PFSK-1 (cell line): ENCODE measurements around the gene ANGPT4.

Source experiments
- FOXP2 ChIP-seq: optimal IDR thresholded peaks from 2 replicates; pipeline ENCODE3; 2011; ENCODE audit warnings: borderline replicate concordance, control low read depth, inconsistent platforms; ENCODE audit not compliant: insufficient read depth; ENCODE audit errors: extremely low read length, extremely low read depth
- POLR2AphosphoS5 ChIP-seq: IDR thresholded peaks from 2 replicates; pipeline ENCODE4 v1.6.1; 2012; ENCODE audit warnings: low read depth, mild to moderate bottlenecking, control low read depth, low read length, moderate library complexity
- SIN3A ChIP-seq: IDR thresholded peaks from 2 replicates; pipeline ENCODE4 v1.6.1; 2012; ENCODE audit warnings: mild to moderate bottlenecking, low read length, moderate library complexity, borderline replicate concordance; ENCODE audit not compliant: insufficient read depth
- TAF1 ChIP-seq: IDR thresholded peaks from 2 replicates; pipeline ENCODE4 v1.6.1; 2012; ENCODE audit warnings: low read length, control low read depth, borderline replicate concordance; ENCODE audit not compliant: insufficient read depth
- TF ChIP-seq, protein P1 (sequence below), 2 experiments: IDR thresholded peaks; 2 replicates each; pipeline versions ENCODE4 v1.6.1 to v1.8.0; 2011 to 2012; ENCODE audit warnings: low read depth in 2 of 2, low read length in 2 of 2, control low read depth in 1 of 2, inconsistent platforms in 1 of 2, mild to moderate bottlenecking in 1 of 2, moderate library complexity in 1 of 2; ENCODE audit not compliant: insufficient read depth in 1 of 2

Gene ANGPT4

GRCh38 chr20:873875-874607, 42.1 kb downstream of the ANGPT4 start:
- TF ChIP-seq, protein P1, sequence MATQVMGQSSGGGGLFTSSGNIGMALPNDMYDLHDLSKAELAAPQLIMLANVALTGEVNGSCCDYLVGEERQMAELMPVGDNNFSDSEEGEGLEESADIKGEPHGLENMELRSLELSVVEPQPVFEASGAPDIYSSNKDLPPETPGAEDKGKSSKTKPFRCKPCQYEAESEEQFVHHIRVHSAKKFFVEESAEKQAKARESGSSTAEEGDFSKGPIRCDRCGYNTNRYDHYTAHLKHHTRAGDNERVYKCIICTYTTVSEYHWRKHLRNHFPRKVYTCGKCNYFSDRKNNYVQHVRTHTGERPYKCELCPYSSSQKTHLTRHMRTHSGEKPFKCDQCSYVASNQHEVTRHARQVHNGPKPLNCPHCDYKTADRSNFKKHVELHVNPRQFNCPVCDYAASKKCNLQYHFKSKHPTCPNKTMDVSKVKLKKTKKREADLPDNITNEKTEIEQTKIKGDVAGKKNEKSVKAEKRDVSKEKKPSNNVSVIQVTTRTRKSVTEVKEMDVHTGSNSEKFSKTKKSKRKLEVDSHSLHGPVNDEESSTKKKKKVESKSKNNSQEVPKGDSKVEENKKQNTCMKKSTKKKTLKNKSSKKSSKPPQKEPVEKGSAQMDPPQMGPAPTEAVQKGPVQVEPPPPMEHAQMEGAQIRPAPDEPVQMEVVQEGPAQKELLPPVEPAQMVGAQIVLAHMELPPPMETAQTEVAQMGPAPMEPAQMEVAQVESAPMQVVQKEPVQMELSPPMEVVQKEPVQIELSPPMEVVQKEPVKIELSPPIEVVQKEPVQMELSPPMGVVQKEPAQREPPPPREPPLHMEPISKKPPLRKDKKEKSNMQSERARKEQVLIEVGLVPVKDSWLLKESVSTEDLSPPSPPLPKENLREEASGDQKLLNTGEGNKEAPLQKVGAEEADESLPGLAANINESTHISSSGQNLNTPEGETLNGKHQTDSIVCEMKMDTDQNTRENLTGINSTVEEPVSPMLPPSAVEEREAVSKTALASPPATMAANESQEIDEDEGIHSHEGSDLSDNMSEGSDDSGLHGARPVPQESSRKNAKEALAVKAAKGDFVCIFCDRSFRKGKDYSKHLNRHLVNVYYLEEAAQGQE (IDR thresholded peaks at IDR 0.05; ENCODE audit: insufficient read depth in 1 of 2, low read depth in 2 of 2, low read length in 2 of 2), result no peak
- TF ChIP-seq SIN3A (no peak), FOXP2 (no peak), POLR2AphosphoS5 (no peak), TAF1 (no peak)

- TF ChIP-seq TAF1 (no peak), POLR2AphosphoS5 (no peak), SIN3A (no peak), FOXP2 (no peak)
- TF ChIP-seq, protein P1 (IDR thresholded peaks at IDR 0.05; ENCODE audit: insufficient read depth in 1 of 2, low read depth in 2 of 2, low read length in 2 of 2), result no peak
Measured at GRCh38 chr20:872855-873520, 43.1 kb downstream of the ANGPT4 start.

- TF ChIP-seq SIN3A, result no peak
- TF ChIP-seq FOXP2, result no peak
- TF ChIP-seq, protein P1 (IDR thresholded peaks at IDR 0.05; ENCODE audit: insufficient read depth in 1 of 2, low read depth in 2 of 2, low read length in 2 of 2), result no peak
- TF ChIP-seq POLR2AphosphoS5, result no peak
- TF ChIP-seq TAF1, result no peak
Measured at GRCh38 chr20:871948-872347, 44.2 kb downstream of the ANGPT4 start.

GRCh38 chr20:871436-871835, 44.7 kb downstream of the ANGPT4 start:
- TF ChIP-seq SIN3A (no peak), FOXP2 (no peak), POLR2AphosphoS5 (no peak), TAF1 (no peak)
- TF ChIP-seq, protein P1 (IDR thresholded peaks at IDR 0.05; ENCODE audit: insufficient read depth in 1 of 2, low read depth in 2 of 2, low read length in 2 of 2), result no peak
